H1 (cell line): ENCODE measurements around the gene SPOCK2. TPM values are rescaled to one million over a fixed set of nuclear protein-coding genes. Genes with fewer than 3 reads are reported as not detected.

Experiments used
- ASH2L ChIP-seq: fragments of 200-600, 300-600 bp; sonication (generic); IDR thresholded peaks from one replicate; pipeline ENCODE4 v1.7.1; 2017; ENCODE audit warnings: low read length
- BCL11A ChIP-seq, 2 experiments: IDR thresholded peaks; one replicate each; pipeline ENCODE4 v1.6.1; 2011; ENCODE audit warnings: low read depth in 2 of 2, low read length in 2 of 2, mild to moderate bottlenecking in 2 of 2
- CTBP2 ChIP-seq: IDR thresholded peaks from 2 replicates; pipeline ENCODE4 v1.7.0; 2011; ENCODE audit warnings: borderline replicate concordance, mild to moderate bottlenecking, moderate library complexity, mixed read lengths, low read length; ENCODE audit not compliant: insufficient read depth, insufficient read length
- POLR2AphosphoS5 ChIP-seq: IDR thresholded peaks from 2 replicates; pipeline ENCODE4 v1.6.1; 2011; ENCODE audit warnings: low read depth, low read length
- TAF7 ChIP-seq: optimal IDR thresholded peaks from 2 replicates; pipeline ENCODE3; 2011; ENCODE audit warnings: low read depth, mild to moderate bottlenecking, inconsistent platforms, low read length, moderate library complexity, borderline replicate concordance
- TBP ChIP-seq: IDR thresholded peaks from 2 replicates; pipeline ENCODE4 v1.6.1; 2011; ENCODE audit warnings: low read depth, low read length, improper control_type of control experiment
- polyA plus RNA-seq, 7 experiments: library from polyadenylated mRNA; depleted of rRNA in 3 of 7; stranded (reverse) in 5 of 7; unstranded in 2 of 7; fragments of >200 nt in 5 of 7; fragments of 200-250 nt in 2 of 7; gene quantifications; 1 replicate in 5 of 7; 2 replicates in 1 of 7; 4 replicates in 1 of 7; pipeline versions ENCODE4 v1.2.1 to v1.2.3, GENCODE V29; 2011 to 2013; ENCODE audit warnings: missing spikeins in 2 of 7, mixed read lengths in 2 of 7
- total RNA-seq: library from RNA; stranded (reverse); fragmentation: NEBNext Ultra II Directional; extraction: Animal tissue kit (Norgen Biotek cat#: 25700); gene quantifications from 2 replicates; pipeline ENCODE4 v1.2.1, GENCODE V29; 2021

Gene SPOCK2
- total and polyA plus RNA-seq, 2 of the 8 experiments (the other 6 are each of a cell fraction or from before 2014, with no cell fraction given) = 1.5 to 1.9 TPM

GRCh38 chr10:72093450-72093849, 5.1 kb upstream of the SPOCK2 start (continued):
- no peak for TF ChIP-seq CTBP2
- no peak for TF ChIP-seq TBP
- TF ChIP-seq TAF7 = no peak
- TF ChIP-seq BCL11A (IDR thresholded peaks at IDR 0.05; ENCODE audit: low read depth in 2 of 2, low read length in 2 of 2) = no peak
- TF ChIP-seq POLR2AphosphoS5 = no peak
- TF ChIP-seq ASH2L = no peak
